HCT116 (cell line): Measurements from ENCODE around the gene FKBP5. TPM values are rescaled to one million over a fixed set of nuclear protein-coding genes. Genes with fewer than 3 reads are reported as not detected.

Experiments
- ATAC-seq: fragments of 200-7000 bp; cut with Tn5 transposase; 2 replicates; pipeline ENCODE4 v1.9.1; 2020; ENCODE audit warnings: mild to moderate bottlenecking, moderate library complexity
- BruUV-seq: library from RNA; stranded (reverse); fragments of 400-500 nt; replicated peaks from 2 replicates; lab custom pipeline; 2021; lab: Mats Ljungman, UMichigan
- CTCF ChIA-PET: fragments of 300-600 bp; sonication (Branson Sonifier 250); formaldehyde crosslinking; loops from one replicate; lab custom pipeline; 2021; ENCODE audit warnings: antibody characterized with exemption; lab: Charles Lee
- POLR2A ChIA-PET: fragments of 300-600, 350-600 bp; sonication (Branson Sonifier 250); formaldehyde crosslinking; loops from one replicate; lab custom pipeline; 2021; ENCODE audit warnings: antibody characterized with exemption; lab: Charles Lee
- RAD21 ChIA-PET, 2 experiments: fragments of 300-600 bp; sonication (Branson Sonifier 250); formaldehyde crosslinking; loops; one replicate each; lab custom pipeline; 2023; ENCODE audit warnings: low total read pairs in 2 of 2; ENCODE audit not compliant: uncharacterized antibody in 2 of 2, unreplicated experiment in 2 of 2, low non-redundant PET in 1 of 2; lab: Charles Lee
- DNase-seq: peaks from one replicate; pipeline ENCODE4 v3.0.0-alpha.2; 2010; ENCODE audit warnings: low read depth, low spot score
- H2AFZ ChIP-seq: fragments of 200-600 bp; shearing (Covaris generic), sonication (generic); 2 replicates; pipeline ENCODE4 v1.6.1; 2017; ENCODE audit warnings: low read depth, mixed run types, mixed read lengths, antibody characterized with exemption, low read length; ENCODE audit not compliant: poor library complexity, severe bottlenecking
- H3K27ac ChIP-seq: 2 replicates; pipeline ENCODE4 v1.5.1; 2012; ENCODE audit warnings: low read depth, low read length
- H3K27me3 ChIP-seq: fragments of 200-600 bp; sonication (generic); 2 replicates; pipeline ENCODE4 v1.6.1; 2016; ENCODE audit warnings: mixed run types, low read length, mixed read lengths; ENCODE audit not compliant: insufficient read depth
- H3K36me3 ChIP-seq, 2 experiments: fragments of 200-500 bp in 1 of 2; fragments of 200-600 bp in 1 of 2; sonication (Bioruptor generic) in 1 of 2; sonication (generic) in 1 of 2; 2 replicates each; pipeline versions ENCODE4 v1.5.1 to v1.6.1; 2014 to 2016; ENCODE audit warnings: low read length in 2 of 2, inconsistent platforms in 1 of 2, mixed read lengths in 1 of 2, mixed run types in 1 of 2; ENCODE audit not compliant: insufficient read depth in 2 of 2, control insufficient read depth in 1 of 2
- H3K4me1 ChIP-seq, 2 experiments: fragments of 200-600 bp in 1 of 2; sonication (generic) in 1 of 2; 2 replicates each; pipeline versions ENCODE4 v1.5.1 to v1.6.1; 2012 to 2017; ENCODE audit warnings: low read length in 2 of 2, inconsistent platforms in 1 of 2, mild to moderate bottlenecking in 1 of 2, mixed read lengths in 1 of 2, mixed run types in 1 of 2, moderate library complexity in 1 of 2; ENCODE audit not compliant: insufficient read depth in 2 of 2, control insufficient read depth in 1 of 2
- H3K4me2 ChIP-seq: fragments of 200-600 bp; sonication (generic); 2 replicates; pipeline ENCODE4 v1.6.1; 2017; ENCODE audit warnings: mixed run types, low read length, mixed read lengths
- H3K4me3 ChIP-seq, 2 experiments: fragments of 200-600 bp in 1 of 2; sonication (generic) in 1 of 2; replicated peaks in 1 of 2; 2 replicates each; pipeline ENCODE4 v1.5.1; 2011 to 2016; ENCODE audit warnings: low read length in 2 of 2, control low read depth in 1 of 2, low read depth in 1 of 2, mild to moderate bottlenecking in 1 of 2, mixed read lengths in 1 of 2, mixed run types in 1 of 2
- H3K79me2 ChIP-seq: fragments of 200-600 bp; sonication (generic); 2 replicates; pipeline ENCODE4 v1.6.1; 2017; ENCODE audit warnings: mild to moderate bottlenecking, mixed run types, low read length, moderate library complexity, mixed read lengths; ENCODE audit not compliant: insufficient read depth
- H3K9ac ChIP-seq: fragments of 200-600 bp; sonication (generic); 2 replicates; pipeline ENCODE4 v1.6.1; 2016; ENCODE audit warnings: low read length, mixed read lengths
- H3K9me2 ChIP-seq: fragments of 200-600 bp; sonication (generic), shearing (Covaris generic); 2 replicates; pipeline ENCODE4 v1.6.1; 2017; ENCODE audit warnings: mixed run types, mild to moderate bottlenecking, moderate library complexity; ENCODE audit not compliant: insufficient read depth
- H3K9me3 ChIP-seq, 2 experiments: fragments of 200-500 bp in 1 of 2; fragments of 200-600 bp in 1 of 2; sonication (Bioruptor generic) in 1 of 2; sonication (generic) in 1 of 2; 2 replicates each; pipeline ENCODE4 v1.6.1; 2014 to 2017; ENCODE audit warnings: low read length in 2 of 2, mixed read lengths in 2 of 2, inconsistent platforms in 1 of 2, low read depth in 1 of 2, mild to moderate bottlenecking in 1 of 2, mixed run types in 1 of 2, moderate library complexity in 1 of 2; ENCODE audit not compliant: control insufficient read depth in 1 of 2, insufficient read depth in 1 of 2
- H4K20me1 ChIP-seq: fragments of 200-600 bp; sonication (generic), shearing (Covaris generic); 2 replicates; pipeline ENCODE4 v1.6.1; 2017; ENCODE audit warnings: mixed run types, mild to moderate bottlenecking, moderate library complexity; ENCODE audit not compliant: insufficient read depth
- CBX3 ChIP-seq: IDR thresholded peaks from 2 replicates; pipeline ENCODE4 v1.6.1; 2012; ENCODE audit warnings: low read depth
- CEBPB ChIP-seq: IDR thresholded peaks from 2 replicates; pipeline ENCODE4 v1.6.1; 2012; ENCODE audit warnings: low read depth
- CTCF ChIP-seq, 3 experiments: fragments of 200-600 bp in 1 of 3; sonication (generic) in 1 of 3; IDR thresholded peaks in 2 of 3; conservative IDR thresholded peaks in 1 of 3; 2 replicates each; pipeline ENCODE4 v1.5.1; 2012 to 2017; ENCODE audit warnings: low read depth in 2 of 3, low read length in 2 of 3, antibody characterized with exemption in 1 of 3, borderline replicate concordance in 1 of 3, control low read depth in 1 of 3, mild to moderate bottlenecking in 1 of 3, mixed read lengths in 1 of 3, mixed run types in 1 of 3, moderate library complexity in 1 of 3; ENCODE audit not compliant: insufficient read depth in 1 of 3
- EZH2phosphoT487 ChIP-seq: fragments of 200-600 bp; IDR thresholded peaks from 2 replicates; pipeline ENCODE4 v1.6.1; 2018; ENCODE audit warnings: antibody characterized with exemption, borderline replicate concordance
- JUND ChIP-seq: IDR thresholded peaks from 2 replicates; pipeline ENCODE4 v1.6.1; 2012
- MAX ChIP-seq: IDR thresholded peaks from 2 replicates; pipeline ENCODE4 v1.6.1; 2012
- POLR2A ChIP-seq: IDR thresholded peaks from 2 replicates; pipeline ENCODE4 v1.7.0; 2011; ENCODE audit warnings: borderline replicate concordance; ENCODE audit not compliant: insufficient read depth, insufficient read length; ENCODE audit errors: extremely low read depth
- POLR2AphosphoS5 ChIP-seq: IDR thresholded peaks from 2 replicates; pipeline ENCODE4 v1.6.1; 2011; ENCODE audit warnings: mild to moderate bottlenecking, low read depth, low read length, moderate library complexity
- RAD21 ChIP-seq: IDR thresholded peaks from 2 replicates; pipeline ENCODE4 v1.6.1; 2012; ENCODE audit warnings: low read depth, mild to moderate bottlenecking
- SIN3A ChIP-seq: IDR thresholded peaks from 2 replicates; pipeline ENCODE4 v1.6.1; 2012; ENCODE audit warnings: low read depth
- SP1 ChIP-seq: IDR thresholded peaks from 2 replicates; pipeline ENCODE4 v1.6.1; 2012; ENCODE audit warnings: low read depth
- SRF ChIP-seq: IDR thresholded peaks from 2 replicates; pipeline ENCODE4 v1.6.1; 2012; ENCODE audit warnings: low read depth
- TCF7L2 ChIP-seq: IDR thresholded peaks from 2 replicates; pipeline ENCODE4 v1.7.0; 2011; ENCODE audit warnings: borderline replicate concordance, inconsistent platforms; ENCODE audit not compliant: insufficient read depth, insufficient read length; ENCODE audit errors: extremely low read depth
- YY1 ChIP-seq: IDR thresholded peaks from 2 replicates; pipeline ENCODE4 v1.6.1; 2011; ENCODE audit warnings: low read length, low read depth, moderate library complexity, mild to moderate bottlenecking; ENCODE audit not compliant: insufficient replicate concordance; ENCODE audit errors: extremely low read depth
- ZBTB33 ChIP-seq: IDR thresholded peaks from 2 replicates; pipeline ENCODE4 v1.6.1; 2011; ENCODE audit warnings: mild to moderate bottlenecking, low read length, moderate library complexity; ENCODE audit not compliant: insufficient replicate concordance; ENCODE audit errors: extremely low read depth
- intact Hi-C: fragments of 100-400 bp; cut with micrococcal nuclease; formaldehyde crosslinking; loops from 2 replicates; pipeline ENCODE4 v1.10.0; 2022
- total RNA-seq: library from RNA; stranded (reverse); gene quantifications from one replicate; pipeline ENCODE4 v1.2.1, GENCODE V29; 2021; ENCODE audit not compliant: unreplicated experiment

FKBP5 gene
- total RNA-seq, 1 experiment from 2014 or later, result 50.3 TPM

GRCh38 chr6:35637911-35638310 is 50.8 kb downstream of the FKBP5 start:
- BruUV-seq, result no TSS peak
- H3K79me2 ChIP-seq, result peaks cover 9% of the 10 kb centered on the region; the same call in 1 of the 2 replicates
- ChIA-PET RAD21 (no interaction called here), POLR2A (no interaction called here)
- no peak for DNase-seq
- no peaks in the 10 kb centered on the region for H3K27me3 ChIP-seq
- H4K20me1 ChIP-seq, result 0 out of 2 replicates have a peak, but pooled peaks cover 4% of the 10 kb centered on the region
- no peak overlapping the region for H3K4me2 ChIP-seq
- TF ChIP-seq JUND (no peak), SIN3A (no peak), SRF (no peak), POLR2A (no peak)
- TF ChIP-seq, all 23 proteins: peak for 0
- Histone ChIP-seq H3K4me3 (no peak overlapping the region), H3K27ac (no peak overlapping the region), H3K9ac (no peak overlapping the region), H3K36me3 (peaks cover 6 to 17% of the 10 kb centered on the region in 2 experiments), H2AFZ (no peak overlapping the region), H3K4me1 (no peaks in the 10 kb centered on the region), H3K9me3 (no peaks in the 10 kb centered on the region), H3K9me2 (no peaks in the 10 kb centered on the region)
- no peak for ATAC-seq
- CTCF ChIA-PET, result no interaction called here
- intact Hi-C loops, result no loop called here

- H3K27ac ChIP-seq, result no peak overlapping the region
- CTCF ChIA-PET, result no interaction called here
- TF ChIP-seq MAX (no peak), ZBTB33 (no peak), SP1 (no peak), RAD21 (no peak), CEBPB (no peak), SIN3A (no peak), TCF7L2 (no peak), CTCF (IDR thresholded peaks at IDR 0.05 in 2 of 3, conservative IDR thresholded peaks at IDR 0.05 in 1 of 3; ENCODE audit: borderline replicate concordance in 1 of 3, insufficient read depth in 1 of 3, low read depth in 2 of 3, low read length in 2 of 3) (no peak), POLR2A (no peak), YY1 (no peak), EZH2phosphoT487 (no peak), CBX3 (no peak), POLR2AphosphoS5 (no peak)
These were observed 52.8 kb downstream of the FKBP5 start for GRCh38 chr6:35635601-35636597.

More at GRCh38 chr6:35635601-35636597, 52.8 kb downstream of the FKBP5 start:
- Histone ChIP-seq H3K79me2 (no peaks in the 10 kb centered on the region), H2AFZ (no peak overlapping the region), H3K9ac (no peak overlapping the region), H3K9me2 (no peaks in the 10 kb centered on the region), H3K36me3 (peaks cover 10 to 17% of the 10 kb centered on the region in 2 experiments), H3K4me1 (no peaks in the 10 kb centered on the region), H3K4me2 (no peak overlapping the region), H3K27me3 (no peaks in the 10 kb centered on the region), H3K9me3 (no peaks in the 10 kb centered on the region), H4K20me1 (no peaks in the 10 kb centered on the region), H3K4me3 (no peak overlapping the region)
- DNase-seq (no peak), ATAC-seq (no peak)
- intact Hi-C loops, result no loop called here
- ChIA-PET POLR2A (no interaction called here), RAD21 (no interaction called here)
- BruUV-seq, result no TSS peak
